GM21515 (cell line): ENCODE measurements around the gene NOB1.

ENCODE experiments used
- ATAC-seq: cut with Tn5 transposase; IDR thresholded peaks from one replicate; pipeline ENCODE4 v1.9.1; 2021; ENCODE audit not compliant: unreplicated experiment

The NOB1 gene

DNA sequence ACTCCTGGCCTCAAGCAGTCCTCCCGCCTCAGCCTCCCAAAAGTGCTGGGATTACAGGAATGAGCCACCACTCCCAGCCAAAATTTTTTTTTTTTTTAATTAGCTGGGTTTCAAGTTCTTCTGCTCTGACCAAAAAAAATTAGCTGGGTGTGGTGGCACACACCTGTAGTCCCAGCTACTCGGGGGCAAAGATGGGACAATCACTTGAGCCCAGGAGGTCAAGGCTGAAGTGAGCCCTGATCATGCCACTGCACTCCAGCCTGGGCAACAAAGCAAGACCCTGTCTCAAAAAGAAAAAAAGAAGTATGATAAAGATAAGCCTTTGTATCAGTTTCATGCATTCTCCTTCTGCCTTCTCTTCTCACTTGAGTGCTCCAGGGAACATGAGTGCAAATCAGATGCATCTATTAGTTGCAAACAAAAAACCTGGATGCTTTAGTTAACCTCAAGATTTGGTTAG lies 30.3 kb downstream of the NOB1 start:
- no peak for ATAC-seq

DNA sequence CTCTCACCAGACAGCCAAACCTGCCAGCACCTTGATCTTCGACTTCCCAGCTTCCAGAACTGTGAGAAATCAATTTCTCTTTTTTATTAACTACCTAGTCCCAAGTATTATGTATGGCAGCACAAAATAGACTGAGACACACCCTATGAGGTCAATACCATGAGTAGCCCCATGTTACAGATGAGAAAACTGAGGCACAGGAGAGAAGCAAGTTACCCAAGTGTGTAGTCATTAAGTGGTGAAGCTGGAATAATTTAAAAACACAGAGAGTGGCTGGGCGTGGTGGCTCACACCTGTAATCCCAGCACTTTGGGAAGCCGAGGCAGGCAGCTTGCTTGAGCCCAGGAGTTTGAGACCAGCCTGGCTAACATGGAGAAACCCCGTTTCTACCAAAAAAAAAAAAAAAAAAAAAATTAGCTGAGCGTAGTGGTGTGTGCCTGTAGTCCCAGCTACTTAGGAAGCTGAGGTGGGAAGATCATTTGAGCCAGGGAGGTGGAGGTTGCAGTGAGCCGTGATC lies 33.2 kb downstream of the NOB1 start:
- ATAC-seq = no peak

DNA sequence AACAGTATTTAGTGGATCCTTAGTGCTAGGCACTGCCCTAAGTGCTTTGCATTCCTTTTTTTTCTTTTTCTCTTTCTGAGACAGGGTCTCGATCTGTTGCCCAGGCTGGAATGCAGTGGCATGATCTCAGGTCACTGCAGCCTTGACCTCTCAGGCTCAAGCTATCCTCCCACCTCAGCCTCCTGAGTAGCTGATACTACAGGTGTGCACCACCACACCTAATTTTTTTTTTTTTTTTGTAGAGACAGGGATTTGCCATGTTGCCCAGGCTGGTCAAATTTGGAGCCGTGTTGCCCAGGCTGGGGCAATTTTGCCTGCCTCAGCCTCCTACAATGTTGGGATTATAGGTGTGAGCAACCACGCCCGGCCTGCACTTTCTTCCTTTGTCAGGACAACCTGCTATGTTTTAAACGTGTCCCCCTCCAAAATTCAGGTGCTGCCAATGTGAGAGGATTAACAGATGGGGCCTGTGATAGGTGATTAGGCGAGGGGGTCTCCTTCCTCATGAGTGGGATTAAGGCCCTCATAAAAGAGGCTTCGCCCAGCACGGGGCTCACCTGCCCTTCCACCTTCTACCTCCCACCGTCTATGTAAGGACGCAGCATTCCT lies 33.8 kb downstream of the NOB1 start:
- ATAC-seq = no peak

DNA sequence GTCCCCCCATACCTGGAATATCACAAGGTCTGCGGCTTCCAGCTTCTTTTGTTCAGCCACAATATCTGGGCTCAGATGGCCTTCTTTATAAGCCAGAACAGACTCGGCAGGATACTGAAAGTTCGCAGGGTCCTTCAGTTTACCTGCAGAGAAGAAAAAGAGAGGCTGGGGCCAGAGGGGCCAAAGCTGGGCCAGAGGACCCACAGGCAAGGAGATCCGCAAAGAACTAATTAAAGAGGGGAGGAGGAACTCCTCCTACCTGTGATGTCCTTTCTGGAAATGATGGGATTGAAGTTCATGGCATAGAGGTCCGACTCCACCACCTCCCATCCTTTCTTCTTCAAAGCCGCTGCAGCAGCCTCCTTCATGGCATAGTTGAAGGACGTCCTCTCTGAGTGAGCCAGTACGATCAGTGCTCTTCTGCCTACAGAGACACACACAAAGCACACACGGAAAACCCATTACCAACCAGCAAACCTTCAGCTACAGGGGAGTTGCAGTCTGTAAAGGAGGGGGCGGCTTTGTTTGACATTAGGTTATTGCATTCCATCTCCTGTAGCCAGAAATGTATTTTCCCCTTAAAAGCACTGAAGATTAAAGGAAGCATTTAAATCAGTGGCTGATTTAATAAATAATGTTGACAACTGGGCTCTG lies 36.5 kb downstream of the NOB1 start:
- no peak for ATAC-seq

DNA sequence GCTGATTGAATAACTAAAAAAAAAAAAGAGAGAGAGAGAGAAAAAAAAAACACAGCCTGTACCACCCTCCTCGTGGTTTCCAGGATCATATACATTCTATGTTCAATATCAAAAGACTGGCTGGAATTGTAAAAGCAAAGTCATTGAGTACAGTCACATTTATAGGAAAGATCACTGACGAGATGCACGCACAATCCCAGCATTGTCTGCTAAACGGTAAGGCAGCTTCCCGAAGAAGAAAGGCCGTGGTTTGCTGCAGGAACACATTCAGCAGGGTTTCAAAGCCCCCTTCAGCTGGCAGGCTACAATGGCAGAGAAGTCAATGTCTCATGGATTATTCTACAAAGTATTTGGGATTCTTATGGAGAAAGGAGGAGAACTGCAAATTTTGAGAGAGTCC lies 37.7 kb downstream of the NOB1 start:
- ATAC-seq = no peak

DNA sequence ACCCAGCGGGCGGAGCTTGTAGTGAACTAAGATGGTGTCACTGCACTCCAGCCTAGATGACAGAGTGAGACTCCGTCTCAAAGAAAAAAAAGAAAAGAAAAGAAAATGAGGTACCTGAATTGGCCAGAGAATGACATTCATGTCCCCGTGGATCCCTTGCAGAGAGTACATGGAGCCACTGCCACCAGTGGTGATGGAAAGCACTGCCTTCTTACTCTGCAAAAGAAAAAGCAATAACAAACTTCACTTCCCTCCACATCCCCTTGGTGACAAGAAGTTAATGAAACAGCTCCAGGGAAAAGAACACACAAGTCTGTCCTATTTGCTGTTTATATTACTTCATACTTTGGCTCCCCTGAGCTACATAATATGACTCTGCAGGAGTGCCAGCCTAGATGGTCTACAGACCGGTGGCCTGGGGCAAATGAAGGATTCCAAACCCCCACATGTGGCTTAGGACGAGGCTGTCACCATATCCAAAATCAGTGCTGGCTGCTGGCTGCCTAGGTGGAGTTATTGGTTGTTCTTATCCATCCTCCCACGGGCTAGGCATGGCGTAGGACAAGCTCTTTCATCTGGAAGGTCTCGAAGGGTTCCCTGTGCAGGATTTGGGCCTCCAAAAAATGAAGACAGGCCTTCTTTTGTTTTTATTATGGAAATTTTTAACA lies 41.7 kb downstream of the NOB1 start:
- ATAC-seq = no peak

DNA sequence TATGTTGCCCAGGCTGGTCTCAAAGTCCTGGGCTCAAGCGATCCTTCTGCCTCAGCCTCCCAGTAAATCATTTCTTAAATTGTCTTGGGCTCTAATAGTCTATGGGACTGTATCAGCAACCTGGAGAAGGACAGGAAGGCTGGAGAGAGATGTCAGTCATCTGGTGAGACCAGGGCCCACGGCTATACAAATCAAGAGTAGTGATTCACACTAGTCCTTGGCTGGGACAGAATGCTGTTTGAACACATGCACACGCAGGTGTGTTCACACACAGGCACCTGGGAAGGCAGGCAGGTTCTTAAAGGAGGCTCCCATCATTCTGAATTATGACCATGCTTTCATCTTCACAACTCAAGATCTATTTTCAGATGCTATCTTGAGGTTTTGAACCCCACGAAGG lies 42.4 kb downstream of the NOB1 start:
- ATAC-seq = no peak

DNA sequence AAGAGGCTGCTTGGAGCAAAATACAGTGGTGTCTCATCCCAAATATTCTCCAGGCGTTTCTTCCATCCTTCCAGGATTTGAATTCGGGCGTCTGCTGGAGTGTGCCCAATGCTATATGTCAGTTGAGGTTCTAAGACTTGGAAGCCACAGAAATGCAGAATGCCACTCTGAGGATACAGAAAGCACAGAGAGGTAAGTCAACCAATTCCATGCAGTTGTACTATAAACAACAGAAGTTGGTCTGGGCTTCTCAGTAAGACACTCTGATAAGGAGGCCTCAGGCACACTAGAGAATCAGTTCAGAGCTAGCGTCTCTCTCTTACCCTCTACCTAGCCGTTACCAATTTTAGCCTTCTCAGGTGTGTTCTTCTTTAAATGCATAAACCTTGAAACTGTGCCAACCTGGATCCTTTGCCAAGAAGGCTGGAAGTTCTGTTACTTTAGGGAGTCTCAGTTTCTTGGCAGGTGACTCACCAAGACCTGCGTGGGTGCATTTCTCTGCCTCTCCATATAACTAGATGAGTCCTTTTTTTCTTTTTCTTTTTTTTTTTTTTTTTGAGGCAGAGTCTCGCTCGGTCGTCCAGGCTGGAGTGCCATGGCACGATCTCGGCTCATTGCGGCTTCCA lies 43.5 kb downstream of the NOB1 start:
- no peak for ATAC-seq

DNA sequence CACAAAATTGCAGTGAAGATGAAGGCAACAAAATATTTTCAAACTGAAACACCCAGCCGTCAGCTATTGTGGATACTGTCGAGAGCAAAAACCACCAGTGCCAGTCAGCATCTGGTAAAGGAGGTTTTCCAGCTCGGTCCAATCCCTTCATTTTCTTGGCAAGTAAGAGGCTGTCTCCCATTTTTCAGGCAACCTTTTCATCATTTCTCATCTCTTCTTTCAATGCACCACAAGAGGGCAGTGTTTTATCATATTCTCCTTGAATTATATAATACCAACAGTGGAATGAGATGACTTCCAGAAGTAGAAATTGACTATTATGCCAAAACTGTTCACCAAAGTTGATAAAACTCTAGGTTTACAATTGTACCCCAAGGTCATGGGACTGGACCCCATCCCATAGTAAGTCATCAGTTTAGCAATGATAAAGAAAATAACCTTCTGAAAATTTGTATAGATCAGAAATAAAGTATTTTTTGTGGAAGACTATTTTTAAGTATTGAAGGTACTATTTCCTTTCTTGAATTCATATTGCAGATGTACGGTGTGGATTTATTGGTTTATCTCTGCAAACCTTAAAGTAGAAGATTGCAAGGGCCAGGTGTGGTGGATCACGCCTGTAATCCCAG lies 45.2 kb downstream of the NOB1 start:
- ATAC-seq = no peak

DNA sequence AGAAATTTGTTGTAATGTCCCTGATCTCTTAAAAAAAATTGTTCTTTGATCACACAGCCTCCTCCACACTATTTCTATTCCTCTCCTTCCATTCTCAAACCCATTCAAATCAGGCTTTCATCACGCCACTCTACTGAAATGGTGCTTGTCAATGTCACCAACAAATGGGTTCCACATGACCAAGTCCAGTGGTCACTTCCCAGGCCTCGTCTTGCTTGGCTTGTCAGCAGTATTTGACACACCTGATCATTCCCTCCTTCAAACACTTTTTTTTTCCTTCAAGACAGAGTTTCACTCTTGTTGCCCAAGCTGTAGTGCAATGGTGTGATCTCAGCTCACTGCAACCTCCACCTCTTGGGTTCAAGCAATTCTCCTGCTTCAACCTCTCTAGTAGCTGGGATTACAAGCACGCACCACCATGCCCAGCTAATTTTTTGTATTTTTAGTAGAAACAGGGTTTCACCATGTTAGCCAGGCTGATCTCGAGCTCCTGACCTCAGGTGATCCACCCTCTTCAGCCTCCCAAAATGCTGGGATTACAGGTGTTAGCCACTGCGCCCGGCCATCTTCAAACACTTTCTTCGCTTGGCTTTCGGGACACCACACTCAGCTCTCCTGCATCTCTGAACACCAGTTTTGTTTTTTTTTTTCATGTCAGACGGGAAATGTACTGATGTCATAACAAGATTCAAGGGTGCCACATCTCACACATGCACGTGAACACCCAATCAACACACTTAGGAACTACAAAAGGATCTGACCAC lies 46.6 kb downstream of the NOB1 start:
- ATAC-seq = no peak

DNA sequence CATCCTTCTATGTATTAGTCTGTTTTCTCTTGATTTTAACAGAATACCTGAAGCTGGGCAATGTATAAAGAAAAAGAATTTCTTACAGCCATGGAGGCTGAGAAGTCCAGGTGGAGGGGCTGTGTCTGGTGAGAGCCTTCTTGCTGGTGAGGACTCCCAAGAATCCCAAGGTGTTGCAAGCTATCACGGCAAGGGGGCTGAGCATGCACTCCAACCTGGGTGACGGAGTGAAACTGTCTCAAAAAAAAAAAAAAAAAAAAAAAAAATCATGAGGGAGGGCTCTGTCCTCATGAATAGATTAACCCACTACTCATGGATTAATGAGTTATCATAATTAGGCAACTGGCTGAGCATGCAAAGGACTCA lies 47.8 kb downstream of the NOB1 start:
- no peak for ATAC-seq

DNA sequence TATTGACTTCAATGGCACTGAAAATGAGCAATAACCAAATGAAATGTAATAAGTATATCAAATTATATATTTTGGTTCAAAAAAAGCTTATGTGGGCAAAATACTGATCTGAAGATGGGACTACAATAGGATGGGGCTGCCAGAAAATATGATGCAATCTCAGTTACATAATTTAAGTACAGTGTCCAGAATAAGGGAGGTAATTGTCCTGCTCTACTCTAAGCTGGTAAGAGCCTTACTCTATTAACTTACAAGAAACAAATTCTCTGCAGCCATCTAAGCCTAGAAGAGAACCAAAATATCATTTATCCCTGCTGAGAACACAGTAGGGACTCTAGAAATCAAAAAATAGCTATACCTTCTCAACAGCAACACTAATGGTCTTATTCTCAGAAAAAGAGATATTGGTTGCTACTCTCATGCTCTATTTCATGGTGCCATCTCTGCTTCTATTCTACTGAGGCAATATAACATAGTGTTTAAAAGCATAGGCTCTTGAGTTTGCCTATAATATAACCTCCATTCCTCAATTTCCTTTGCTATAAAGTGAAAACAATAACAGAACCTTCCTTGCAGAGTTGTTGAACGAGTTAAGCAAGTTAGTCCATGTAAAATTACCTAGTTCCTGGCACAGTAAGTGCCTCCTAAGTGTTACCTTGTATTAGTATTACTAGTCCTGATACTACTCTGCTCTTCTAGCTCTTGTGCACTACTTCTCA lies 48.3 kb downstream of the NOB1 start:
- no peak for ATAC-seq

DNA sequence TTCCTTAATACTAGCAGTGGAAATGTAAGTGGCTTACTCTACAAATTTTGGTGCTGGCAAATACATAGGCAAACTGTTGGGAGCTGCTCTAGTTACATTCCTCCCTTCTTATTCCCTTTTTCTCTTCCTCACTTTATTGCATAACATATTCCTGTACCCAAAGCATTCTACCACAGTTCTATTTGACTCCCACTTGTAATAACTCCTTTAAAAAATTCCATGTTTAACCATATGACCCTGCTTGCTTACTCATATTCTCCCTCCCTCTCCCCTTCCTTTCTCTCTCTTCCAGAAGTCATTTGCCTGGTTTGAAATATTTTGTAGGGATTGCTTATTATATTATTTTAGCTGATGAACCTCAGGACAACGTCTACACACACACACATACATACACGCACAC lies 51.1 kb downstream of the NOB1 start:
- no peak for ATAC-seq

DNA sequence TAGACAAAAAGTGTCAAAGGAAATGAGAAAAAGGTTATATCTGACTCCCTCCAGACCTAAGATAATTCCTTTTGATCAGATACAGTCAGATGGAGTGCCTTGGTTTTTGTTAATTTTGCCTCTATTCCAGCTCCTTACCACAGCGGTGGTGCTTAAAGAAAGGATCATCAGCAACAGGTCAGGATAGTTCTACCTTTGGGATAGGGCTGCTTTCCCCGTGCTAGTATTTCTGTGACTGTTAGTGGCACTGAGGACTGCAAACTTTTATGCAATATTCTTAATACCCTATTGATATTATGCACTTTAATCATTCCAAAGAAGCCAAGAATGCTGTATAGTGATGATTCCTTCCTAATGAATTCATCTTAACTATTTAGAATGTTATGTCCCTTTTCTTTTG lies 52.9 kb downstream of the NOB1 start:
- ATAC-seq = no peak

DNA sequence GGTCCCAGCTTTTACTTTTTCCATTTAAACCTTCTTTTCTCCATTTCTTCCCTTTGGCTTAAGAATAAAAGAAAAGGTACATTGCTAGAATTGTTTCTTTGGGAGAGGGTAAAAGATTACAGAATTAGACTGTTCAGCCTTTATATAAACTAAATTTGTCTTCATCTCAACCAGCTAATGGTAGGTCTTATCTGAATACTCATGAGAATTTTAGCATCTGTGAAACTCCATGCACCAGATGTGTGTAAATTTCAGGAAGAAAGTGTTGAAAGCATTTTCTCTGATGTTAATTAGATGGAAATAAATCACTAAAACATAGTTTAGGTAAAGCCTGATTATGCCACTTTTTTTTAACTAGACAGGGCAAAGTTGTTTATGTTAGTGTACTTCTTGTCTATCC lies 53.3 kb downstream of the NOB1 start:
- no peak for ATAC-seq

DNA sequence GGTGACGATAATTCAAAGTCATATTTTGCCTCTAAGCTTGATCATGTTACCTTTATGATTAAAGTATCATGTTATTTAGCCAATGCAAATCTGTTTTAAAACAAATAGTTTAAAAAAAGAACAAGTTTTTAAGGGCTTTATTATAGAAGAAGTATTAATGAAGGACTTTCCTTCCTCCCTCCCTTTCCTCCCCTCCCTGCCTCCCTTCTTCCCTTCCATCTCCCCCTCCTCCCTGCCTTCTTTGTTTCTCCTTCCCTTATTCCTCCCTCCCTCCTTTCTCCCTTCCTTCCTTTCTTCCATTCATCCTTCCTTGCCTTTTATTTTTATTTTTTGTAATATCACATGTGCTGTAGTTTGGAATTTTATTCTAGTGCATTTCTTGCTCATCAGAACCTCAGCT lies 54.8 kb downstream of the NOB1 start:
- no peak for ATAC-seq

DNA sequence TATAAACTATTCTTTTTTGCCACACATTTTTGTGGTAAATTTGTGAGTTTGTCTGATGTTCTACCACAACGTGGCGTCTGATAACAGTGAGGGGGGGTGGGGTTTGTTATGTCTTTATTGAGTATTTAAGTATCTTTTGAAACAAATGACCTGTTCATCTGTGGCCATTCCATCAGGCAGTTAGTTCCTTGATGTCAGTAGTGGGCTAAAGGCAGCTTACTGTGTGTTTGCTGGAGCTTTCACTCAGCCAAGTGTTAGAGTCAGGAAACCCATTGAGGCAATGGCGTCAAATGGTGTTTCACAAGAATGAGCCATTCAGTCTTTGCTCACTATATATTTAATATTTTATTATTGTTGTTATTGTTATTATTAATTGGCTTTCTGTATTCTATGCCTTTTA lies 56.3 kb downstream of the NOB1 start:
- ATAC-seq = no peak

DNA sequence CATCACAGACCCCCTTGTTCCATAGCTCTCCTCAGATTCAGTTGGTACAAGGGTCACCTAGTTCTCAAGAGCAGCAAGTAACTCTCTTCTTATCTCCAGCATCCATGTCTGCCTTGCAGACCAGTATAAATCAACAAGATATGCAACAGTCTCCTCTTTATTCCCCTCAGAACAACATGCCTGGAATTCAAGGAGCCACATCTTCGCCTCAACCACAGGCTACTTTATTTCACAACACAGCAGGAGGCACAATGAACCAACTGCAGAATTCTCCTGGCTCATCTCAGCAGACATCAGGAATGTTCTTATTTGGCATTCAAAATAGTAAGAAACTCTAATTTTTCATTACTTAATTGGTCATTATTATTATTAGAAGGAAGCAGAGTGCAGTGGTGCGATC lies 60.8 kb downstream of the NOB1 start:
- no peak for ATAC-seq

DNA sequence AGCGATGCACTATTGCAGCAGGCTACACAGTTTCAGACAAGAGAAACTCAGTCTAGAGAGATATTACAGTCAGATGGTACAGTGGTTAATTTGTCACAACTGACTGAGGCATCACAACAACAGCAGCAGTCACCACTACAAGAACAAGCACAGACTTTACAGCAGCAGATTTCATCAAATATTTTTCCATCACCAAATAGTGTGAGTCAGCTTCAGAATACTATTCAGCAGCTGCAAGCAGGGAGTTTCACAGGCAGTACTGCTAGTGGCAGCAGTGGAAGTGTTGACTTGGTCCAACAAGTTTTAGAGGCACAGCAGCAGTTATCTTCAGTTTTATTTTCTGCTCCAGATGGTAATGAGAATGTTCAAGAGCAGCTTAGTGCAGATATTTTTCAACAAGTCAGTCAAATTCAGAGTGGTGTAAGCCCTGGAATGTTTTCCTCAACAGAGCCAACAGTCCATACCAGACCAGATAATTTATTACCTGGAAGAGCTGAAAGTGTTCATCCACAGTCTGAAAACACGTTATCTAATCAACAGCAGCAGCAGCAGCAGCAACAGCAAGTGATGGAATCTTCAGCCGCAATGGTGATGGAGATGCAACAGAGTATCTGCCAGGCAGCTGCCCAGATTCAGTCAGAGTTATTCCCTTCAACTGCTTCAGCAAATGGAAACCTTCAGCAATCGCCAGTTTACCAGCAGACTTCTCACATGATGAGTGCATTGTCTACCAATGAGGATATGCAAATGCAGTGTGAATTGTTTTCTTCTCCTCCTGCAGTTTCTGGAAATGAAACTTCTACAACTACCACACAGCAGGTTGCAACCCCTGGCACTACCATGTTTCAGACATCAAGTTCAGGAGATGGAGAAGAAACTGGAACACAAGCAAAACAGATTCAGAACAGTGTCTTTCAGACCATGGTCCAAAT lies 62.5 kb downstream of the NOB1 start:
- peak; percentile 54 for ATAC-seq
